HG03064 (cell line): ENCODE measurements around the gene SPSB1.

ENCODE experiments used
- ATAC-seq: cut with Tn5 transposase; IDR thresholded peaks from one replicate; pipeline ENCODE4 v1.9.1; 2021; ENCODE audit warnings: low read depth; ENCODE audit not compliant: unreplicated experiment

Gene SPSB1

DNA sequence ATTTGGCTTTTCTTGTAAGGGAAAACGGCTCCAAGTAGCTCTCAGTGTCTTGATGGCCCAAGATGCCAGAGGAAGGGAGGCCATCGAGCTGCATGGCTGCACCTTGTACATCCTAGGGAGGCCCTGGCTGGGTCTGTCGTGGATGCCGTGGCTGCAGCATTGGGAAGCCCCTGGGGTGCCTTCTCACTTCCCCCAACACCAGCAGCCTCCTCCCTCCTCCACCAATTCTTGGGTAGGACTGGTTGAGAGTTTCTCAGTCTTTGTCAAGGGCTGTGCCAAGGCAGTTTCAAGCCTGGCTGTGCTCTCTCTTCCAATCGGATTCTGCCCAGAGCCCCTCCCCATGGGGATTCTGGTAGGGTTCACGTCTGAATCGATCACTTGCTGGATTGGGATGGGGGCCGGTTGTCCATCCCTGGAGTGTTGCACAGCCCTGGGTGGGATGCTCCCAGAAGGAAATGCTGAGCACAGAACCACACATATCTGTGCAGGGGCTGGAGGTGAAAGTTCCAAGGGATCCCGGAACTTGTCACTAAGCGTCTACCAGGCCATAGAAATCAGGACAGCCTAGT is 14.0 kb upstream of the SPSB1 start:
- no peak for ATAC-seq

DNA sequence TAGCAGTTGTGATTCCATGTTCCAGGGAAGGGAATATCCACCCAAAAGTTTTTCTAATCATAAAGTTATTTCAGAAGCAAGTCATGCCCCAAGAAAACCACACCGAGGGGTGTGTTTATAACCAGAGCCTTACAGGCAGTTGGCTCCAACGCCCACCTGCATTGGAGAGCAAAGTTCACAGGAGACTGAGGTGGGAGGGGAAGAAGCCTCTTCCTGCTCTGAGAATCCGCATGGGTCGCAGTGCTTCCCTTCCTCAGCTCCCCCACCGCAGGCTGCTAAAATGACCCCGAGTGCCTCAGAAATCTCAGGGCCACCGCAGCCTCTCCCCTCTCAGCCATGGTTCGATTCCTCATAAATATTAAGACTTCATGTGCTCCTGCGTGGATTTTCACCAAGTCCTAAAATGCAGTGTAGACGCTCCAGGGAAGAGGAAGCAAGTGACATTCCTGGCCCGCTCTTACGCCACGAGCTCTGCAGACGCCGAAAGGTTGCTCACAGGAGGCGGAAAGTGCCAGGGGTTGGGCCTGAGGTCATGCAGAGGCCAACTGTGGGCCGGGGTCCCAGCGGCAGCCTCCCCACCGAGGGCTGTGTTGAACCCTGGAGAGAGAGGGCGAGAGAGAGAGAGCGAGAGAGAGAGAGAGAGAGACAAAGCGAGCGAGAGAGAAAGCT is 13.4 kb upstream of the SPSB1 start:
- no peak for ATAC-seq

DNA sequence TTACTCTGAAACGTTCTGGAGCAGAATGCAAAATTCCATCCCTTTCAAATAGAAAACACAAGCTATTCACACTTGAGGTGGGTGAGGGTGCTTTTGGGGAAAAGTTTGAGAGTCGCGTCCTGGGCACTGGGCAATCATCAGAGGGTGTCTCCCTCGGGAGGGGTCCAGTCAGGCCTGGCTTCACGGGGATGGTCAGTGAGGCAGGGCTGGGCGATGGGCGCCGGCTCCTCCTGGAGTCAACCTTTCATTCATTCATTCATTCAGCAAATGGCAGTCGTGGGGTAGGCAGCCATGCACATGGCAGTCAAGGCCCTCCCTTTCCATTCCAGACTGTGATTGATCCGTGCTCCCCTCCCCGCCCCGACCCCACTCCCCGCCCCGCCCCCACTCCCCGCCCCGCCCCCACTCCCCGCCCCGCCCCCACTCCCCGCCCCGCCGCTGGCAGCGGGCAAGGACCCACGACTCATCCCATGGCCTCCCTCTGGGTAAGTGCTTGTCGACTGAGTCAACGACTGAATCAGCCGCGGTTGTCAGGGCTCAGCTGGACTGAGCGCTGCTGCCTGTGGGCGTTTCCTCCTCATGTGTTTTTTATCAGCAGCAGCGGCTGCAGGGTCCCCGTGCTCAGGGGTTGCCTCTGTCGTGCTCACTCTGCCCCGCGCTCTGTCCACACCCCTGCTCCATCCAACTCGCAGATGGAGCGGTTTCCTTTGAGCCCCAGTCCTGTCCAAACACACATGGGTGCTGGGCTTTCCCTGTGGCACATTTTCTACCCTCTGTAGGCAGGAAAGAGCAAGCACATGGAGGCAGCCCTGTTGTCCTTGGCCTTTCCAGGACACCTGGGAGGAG is 12.5 kb upstream of the SPSB1 start:
- ATAC-seq = no peak

DNA sequence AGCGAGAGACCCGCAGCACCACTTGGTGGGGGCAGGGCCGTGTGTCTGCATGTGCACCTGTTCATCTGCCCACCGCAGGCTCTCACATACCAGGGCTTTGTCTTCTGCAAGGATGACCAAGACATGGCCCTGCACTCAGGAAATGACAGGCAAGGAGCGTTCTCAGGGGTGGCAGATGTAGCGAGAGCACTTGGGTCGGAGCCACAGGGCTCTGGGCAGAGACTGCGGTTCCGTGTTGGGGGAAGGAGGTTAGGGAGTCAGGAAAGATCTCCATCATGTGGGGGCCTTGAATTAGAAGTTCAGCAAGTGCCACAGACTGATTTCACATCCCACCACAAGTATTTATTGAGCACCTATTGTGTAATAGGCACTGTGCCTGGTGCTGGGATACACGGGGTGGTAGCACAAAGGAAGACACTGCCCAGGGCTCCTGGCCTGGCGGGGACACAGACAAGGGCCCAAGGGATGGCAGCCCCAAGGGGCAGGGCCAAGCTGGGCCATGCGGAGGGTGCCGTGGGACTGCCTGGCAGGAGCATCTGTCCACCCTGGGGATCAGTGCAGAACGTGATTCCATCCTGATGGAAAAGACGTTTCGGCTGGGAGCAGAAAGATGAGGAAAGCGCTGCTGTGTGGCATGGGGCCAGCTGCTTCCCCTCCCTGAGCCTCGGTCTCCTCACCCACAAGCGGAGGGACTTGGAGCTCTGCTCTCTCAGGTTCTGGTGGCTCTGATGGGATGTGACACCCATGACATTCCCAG is 11.4 kb upstream of the SPSB1 start:
- ATAC-seq = no peak

DNA sequence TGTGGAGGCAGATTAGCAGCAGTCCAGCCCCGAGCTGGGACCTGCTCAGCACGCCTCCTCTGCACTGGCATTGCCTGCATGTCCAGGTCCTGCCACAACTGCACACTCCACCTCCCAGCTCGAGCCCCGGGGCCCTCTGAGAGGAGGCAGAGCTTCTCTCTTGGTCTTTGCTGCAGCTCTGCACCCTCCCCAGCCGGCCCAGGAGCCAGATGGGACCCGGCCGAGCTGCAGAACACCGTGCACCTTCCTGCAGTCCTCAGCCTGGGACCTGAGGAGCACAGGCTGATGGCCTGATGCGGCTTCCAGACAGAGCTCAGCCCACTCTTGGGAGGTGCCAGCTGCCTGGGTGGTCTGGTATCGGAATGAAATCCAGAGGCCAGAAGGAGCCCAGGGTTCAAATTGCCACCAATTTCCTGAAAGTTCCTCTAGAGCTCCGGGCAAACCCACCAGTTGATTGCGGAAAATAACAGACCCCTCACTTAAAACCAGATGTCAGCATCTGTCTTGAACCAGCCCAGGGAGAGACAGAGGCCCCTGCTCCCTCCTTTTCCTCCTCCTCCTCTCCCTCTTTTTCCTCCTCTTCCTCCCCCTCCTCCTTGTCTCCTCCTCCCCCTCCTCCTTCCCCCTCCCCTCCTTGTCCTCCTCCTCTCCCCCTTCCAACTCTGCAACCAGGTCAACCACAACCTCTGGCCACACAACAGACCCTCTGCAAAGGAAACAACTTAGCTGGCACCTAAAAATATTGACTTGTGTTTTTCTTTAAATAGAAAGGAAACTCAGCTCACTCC is 10.6 kb upstream of the SPSB1 start:
- no peak for ATAC-seq

DNA sequence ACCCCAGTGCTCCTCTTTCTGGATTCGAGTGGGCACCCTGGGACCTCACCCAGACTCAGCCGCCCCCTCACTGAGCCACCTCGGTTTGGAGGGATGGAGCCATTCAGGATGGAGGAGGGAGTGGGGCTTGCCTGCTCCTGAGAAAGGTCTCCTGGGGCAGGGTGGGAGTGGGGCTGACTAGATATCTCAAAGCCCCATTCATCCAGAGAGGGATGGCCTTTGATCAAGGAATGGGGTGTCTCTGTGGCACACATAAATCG is 10.1 kb upstream of the SPSB1 start:
- no peak for ATAC-seq

DNA sequence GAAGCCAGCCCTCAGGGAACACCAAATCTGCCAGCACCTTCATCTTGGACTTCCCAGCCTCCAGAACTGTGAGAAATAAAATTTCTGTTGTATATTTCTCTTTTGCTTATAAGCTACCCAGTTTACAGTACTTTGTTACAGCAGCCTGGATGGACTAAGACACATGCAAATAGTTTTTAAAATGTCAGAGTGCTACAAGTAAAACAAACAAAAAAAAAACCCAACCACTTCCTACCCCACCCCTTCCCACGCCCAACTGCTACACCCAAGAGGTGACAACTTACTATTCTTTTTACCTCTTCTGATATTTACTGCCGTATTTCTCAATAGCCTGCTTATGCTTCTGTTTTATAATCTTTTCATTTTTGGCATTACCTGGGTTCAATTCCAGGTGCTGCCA is 8.6 kb upstream of the SPSB1 start:
- ATAC-seq = no peak

DNA sequence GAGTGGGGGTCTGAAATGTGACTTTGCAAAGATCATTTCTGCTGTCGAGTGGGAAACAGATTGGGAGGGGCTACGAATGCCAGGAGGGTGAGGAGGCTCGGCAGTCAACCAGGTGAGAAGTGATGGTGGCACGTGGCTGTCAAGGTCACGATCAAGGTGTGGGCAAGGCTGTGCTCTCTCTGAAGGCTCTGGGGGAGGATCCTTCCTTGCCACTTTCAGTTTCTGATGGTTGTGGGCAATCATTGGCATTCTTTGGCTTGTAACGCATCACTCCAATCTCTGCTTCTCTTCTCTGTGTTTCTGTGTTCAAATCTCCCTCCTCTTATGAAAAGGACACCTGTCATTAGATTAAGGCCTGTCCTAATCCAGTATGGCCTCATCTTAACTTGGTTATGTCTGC is 6.1 kb upstream of the SPSB1 start:
- ATAC-seq = no peak

DNA sequence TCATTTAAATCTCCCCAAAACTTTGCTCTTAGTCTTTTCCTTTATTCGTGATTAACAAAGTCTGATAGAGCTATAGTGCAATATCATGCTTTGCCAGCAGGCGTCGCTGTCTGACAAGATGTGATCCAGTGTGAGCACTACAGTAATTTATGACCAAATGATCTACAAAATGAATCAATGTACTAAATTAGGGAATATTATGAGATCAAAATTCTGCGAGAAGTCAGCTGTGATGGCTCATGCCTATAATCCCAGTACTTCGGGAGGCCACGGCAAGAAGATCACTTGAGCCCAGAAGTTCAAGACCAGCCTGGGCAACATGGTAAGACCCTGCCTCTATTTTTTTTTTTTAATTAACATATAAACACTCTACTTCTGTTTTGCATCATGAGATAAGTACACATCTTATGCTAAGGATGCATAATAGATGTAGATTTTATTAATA is 3.6 kb upstream of the SPSB1 start:
- no peak for ATAC-seq

DNA sequence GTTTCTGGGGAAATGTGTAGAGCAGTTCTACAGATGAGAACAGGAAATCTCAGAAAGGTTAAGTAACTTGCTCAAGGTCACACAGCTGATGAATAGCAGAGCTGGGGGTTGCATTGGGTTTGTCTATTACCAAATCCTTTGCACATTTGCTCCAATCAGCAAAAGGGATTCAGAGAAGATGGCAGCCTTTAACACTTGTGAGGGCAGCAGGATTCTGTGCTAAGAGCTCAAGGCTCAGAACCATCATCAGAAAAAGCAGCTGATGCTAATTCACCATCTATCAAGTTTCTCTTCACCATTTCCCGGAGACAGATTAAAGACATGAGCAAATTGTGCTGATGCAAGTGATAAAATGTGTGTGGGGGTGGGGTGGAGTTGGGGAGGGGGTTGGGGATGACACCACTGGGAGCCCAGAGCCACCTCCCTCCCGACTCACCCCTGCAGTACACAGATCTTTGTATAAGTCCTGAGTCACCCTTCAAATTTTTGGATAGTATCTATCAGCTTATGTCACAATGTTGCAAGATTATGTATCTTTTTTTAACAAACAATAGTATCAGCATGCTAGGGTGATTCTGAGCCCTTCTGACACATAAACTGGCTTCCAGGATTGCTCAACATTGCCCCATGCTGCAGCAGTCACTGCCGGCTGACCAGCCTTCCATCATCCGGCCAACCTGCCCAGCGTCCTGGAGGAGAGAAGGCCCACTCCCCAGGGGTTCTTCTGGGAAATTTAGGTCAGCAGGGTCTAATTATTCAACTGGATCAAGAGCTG is 2.8 kb upstream of the SPSB1 start:
- ATAC-seq = no peak

DNA sequence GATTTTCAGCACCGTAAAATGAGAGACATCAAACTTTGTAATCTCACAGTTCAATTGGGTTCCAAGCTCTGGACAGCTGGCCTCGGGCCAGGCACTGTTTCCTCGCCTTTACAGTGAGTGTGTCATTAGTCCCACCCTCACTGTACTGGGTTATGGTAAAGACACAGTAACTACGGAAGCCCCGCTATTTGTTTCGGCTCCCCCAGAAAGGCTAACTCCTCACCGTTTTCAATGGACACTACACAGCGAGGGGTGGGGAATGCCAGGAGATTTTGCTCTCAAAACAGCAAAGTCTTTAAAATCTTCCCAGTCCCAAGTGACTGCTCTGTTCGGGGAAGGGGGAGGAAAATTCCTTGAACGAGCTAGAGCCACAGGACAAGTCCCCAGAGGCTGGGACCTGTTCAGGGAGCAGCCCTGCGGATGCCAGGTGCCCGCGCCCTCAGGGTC is 757 bp upstream of the SPSB1 start:
- no peak for ATAC-seq

DNA sequence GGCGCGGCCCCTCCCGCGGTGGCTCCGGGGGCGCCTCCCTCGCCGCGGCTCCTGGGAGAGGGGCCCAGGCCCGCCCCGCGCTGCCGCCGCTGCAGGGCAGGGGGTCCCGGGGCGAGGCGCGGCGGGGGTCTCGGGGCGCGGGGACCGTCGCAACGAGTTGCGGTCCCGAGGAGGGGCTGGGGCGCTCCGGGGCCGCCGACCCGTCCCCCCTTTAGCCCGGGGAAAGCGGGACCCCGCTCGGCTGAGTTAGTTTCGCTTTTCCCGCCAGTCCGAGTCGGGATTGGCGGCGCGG is 493 bp downstream of the SPSB1 start:
- no peak for ATAC-seq

DNA sequence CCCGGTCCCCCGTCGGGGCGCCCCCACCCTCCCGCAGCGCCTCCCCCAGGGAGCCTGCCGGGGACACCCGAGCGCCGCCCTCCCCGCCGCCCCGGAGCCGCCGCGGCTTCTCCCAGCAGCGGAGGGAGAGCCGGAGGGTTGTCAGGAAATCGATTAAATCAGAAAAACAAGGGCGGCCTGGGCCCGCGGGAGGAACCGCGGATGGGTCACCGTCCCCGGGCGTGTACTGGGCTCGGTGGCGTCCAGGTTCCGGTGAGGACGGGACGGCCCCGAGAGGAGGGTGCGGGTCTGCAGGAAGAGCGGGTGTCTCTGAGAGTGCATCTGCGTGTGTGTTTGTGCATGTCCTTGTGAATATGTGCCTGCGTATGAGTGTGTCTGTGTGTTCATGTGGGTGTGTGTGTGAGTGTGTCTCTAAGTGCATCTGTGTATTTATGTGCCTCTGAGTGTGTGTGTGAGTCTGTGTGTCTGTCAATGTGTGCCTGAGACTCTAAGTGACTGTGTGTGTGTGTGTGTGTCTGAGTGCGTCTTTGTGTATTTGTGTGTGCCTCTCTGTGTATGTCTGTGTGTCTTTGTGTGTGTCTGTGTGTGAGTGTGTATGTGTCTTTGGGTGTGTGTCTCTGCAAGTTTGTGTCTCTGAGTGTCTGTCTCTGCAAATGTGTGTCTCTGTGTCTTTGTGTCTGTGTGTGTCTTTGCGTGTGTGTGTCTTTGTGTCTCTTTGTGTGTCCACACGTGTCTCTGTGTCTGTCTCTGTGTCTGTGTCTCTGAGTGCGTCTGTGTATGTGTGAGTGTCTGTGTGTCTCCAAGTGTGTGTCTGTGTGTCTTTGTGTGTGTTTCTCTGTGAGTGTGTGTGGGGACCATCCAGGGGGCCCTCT is 1.1 kb downstream of the SPSB1 start:
- ATAC-seq = no peak

DNA sequence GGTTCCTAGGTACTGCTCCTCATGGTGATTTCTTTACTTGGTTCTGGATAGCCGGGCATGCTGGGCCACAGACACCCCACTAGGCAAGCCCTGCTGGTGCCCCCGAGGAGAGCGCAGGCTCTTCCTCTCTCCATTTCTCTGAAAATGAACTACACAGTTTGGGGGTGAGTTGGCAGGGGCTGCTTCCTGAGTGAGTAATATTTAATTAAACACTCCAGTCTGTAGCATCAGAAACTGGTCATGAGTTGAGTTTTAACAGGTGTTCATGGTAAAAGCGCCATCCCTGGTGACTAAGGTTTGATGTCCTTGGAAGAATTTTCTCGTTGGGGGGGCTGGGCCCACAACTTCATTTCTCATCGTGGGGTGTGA is 1.7 kb downstream of the SPSB1 start:
- no peak for ATAC-seq

DNA sequence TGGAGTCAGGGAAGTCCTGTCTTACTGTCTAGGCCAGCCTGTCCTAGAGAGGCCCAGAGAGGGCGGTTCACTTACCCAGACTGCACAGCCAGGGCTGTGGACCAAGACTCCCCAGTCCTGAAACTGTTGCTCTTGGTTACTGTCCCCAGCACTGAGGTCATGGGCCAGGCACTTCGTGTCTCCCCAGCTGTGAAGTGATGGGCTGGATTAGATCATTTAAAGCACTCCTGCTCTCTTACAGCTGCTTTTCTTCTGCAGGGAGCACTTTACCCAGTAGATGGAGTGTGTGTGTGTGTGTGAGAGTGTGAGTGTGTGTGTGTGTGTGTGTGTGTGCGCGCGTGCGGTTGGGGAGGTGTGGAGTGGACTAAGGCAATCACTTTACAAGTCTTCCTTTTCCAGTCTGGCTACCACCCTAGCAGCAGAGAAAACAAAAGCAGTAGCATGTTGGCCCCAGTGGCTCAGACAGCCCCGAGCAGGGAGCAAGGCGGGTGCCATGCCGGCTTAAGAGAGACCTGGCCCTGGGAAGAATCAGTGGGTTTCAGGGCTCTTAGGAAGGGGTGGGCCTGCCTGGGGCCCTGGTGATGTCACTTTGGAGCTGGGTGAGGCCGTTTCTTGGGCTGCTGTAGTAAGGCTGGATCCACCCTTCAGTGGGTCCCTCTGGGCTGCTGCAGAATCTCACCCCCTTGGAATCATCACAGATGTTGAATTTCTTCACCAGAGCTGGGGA is 2.4 kb downstream of the SPSB1 start:
- ATAC-seq = no peak

DNA sequence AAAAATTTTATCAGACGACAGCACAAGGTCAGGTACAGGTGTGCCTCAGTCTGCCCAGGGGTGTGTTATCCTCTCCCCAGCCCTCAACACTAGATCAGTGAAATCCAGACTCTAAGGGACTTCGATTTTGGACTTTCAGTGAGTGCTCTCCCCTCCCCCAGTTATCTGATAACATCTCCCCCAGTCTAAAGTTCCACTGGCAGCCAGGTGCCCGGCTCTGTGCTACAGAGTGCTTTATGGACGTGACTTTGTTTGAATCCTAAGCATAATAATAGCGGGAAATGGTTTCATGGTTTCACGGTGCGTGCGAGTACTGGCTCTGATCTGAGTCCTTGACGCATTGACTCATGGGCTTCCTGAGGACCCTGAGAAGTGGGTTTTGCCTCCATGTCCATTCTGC is 3.2 kb downstream of the SPSB1 start:
- no peak for ATAC-seq

DNA sequence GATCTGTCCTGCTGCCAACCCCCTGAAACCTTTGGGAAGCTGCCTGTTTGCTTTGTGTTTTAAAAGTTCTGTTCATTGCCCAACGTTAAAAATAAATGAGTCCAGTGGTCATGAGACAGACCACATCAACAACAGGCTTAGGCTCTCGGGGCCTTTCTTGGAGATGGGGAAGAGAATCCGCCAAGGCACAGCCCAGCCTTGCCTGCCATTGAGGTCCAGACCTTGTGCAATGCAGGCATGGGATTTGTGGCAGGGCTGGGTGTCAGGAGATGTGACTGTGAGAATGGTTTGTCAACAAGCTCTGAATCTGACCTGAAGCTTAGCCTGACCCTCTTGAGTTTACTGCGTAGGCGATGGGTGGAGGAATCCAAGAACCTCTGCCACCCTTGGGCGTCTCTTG is 4.2 kb downstream of the SPSB1 start:
- no peak for ATAC-seq

DNA sequence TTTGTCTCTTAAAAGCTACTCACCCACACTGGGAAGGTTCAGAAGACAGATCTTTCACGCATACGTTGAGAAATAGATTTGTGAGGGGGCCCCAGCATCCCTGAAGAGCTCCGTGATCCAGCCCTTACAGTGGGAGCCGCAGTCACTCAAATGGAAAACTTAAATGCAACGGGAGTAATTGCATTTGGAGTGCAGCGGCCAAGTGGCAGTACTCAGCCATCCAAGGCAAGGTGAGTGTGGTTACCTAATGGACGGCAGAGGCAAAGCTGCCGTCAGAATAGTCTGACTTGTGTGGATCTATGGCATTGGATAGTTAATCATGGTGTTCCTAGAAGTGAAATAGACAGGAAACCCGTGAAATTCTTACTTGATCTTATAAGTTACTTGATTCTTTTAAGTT is 5.1 kb downstream of the SPSB1 start:
- ATAC-seq = no peak

DNA sequence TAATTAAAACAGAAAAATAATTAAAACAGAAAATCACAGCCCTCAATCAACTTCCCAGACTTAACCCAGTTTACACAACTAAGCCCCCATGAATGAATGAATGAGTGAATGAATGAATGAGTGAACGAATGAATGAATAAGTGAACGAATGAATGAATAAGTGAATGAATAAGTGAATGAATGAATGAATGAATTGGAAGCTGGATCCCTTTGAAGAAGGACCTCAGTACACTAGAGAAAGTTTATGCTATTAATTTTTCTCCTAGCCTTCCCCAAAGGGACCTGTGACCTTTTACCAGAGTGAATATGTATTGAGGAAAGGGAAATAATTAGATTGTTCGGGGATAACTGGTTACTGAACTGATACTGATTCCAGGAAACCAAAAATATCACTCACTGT is 5.6 kb downstream of the SPSB1 start:
- no peak for ATAC-seq
